Heart right ventricle (tissue), 16 donors: Measurements from ENCODE around the gene OR4D9. TPM values are rescaled to one million over a fixed set of nuclear protein-coding genes. Genes with fewer than 3 reads are reported as not detected.

Source experiments
- ATAC-seq, 8 donors: fragments of 200-7000 bp; cut with Tn5 transposase; one replicate each; pipeline ENCODE4 v1.9.1; 2020; ENCODE audit warnings: mild to moderate bottlenecking in 8 of 8, moderate library complexity in 8 of 8, moderate number of reproducible peaks in 1 of 8
- DNase-seq, 2 donors: peaks; one replicate each; pipeline ENCODE4 v3.0.0-alpha.2; 2020
- H3K27ac ChIP-seq, 10 donors: fragments of 200-600 bp; sonication (generic) in 2 of 10; one replicate each; pipeline versions ENCODE4 v1.5.0 to v1.8.0; 2020 to 2022; ENCODE audit warnings: mild to moderate bottlenecking in 3 of 10
- H3K27me3 ChIP-seq, 7 donors: fragments of 200-600 bp; one replicate each; pipeline ENCODE4 v1.8.0; 2021 to 2022; ENCODE audit warnings: mild to moderate bottlenecking in 2 of 7
- H3K36me3 ChIP-seq, 9 donors: fragments of 200-600 bp; sonication (generic) in 1 of 9; one replicate each; pipeline versions ENCODE4 v1.5.0 to v1.8.0; 2020 to 2022; ENCODE audit warnings: mild to moderate bottlenecking in 2 of 9
- H3K4me1 ChIP-seq, 9 donors: fragments of 200-600 bp; sonication (generic) in 1 of 9; one replicate each; pipeline versions ENCODE4 v1.5.0 to v1.8.0; 2020 to 2022; ENCODE audit warnings: mild to moderate bottlenecking in 4 of 9
- H3K4me3 ChIP-seq, 10 donors: fragments of 200-600 bp; sonication (generic) in 2 of 10; one replicate each; pipeline versions ENCODE4 v1.5.0 to v1.8.0; 2020 to 2022; ENCODE audit warnings: mild to moderate bottlenecking in 7 of 10, moderate library complexity in 2 of 10
- H3K9me3 ChIP-seq, 11 donors: fragments of 200-600 bp in 10 of 11; sonication (generic) in 2 of 11; one replicate each; pipeline versions ENCODE4 v1.5.0 to v1.8.0; 2013 to 2022; ENCODE audit warnings: mild to moderate bottlenecking in 2 of 11, control low read depth in 1 of 11, moderate library complexity in 1 of 11
- CTCF ChIP-seq, 9 donors: fragments of 200-600 bp; sonication (generic) in 2 of 9; IDR thresholded peaks; one replicate each; pipeline versions ENCODE4 v1.5.0 to v1.8.0; 2021 to 2022; ENCODE audit warnings: antibody characterized with exemption in 9 of 9, mild to moderate bottlenecking in 5 of 9, moderate library complexity in 1 of 9
- WGBS, 2 donors: extraction: QIAGEN DNeasy Blood & Tissue Kit; methylation state at CpG; one replicate each; pipeline ENCODE4 v1.1.7; 2013; ENCODE audit warnings: inconsistent platforms in 1 of 2; 5-methylcytosine and 5-hydroxymethylcytosine counted together
- intact Hi-C, 10 donors: fragments of 100-400 bp; cut with DNase I; formaldehyde crosslinking; loops; one replicate each; pipeline versions ENCODE4 v1.11.1 to v1.14.2; 2022
- polyA plus RNA-seq, 2 donors: library from polyadenylated mRNA; stranded (reverse); fragments of 200-250 nt; gene quantifications; one replicate each; pipeline ENCODE4 v1.2.3, GENCODE V29; 2013
- total RNA-seq, 10 donors: library from RNA; stranded (reverse); fragmentation: NEBNext Ultra II Directional in 3 of 10; extraction: Animal tissue kit (Norgen Biotek cat#: 25700) in 3 of 10; gene quantifications; one replicate each; pipeline versions ENCODE4 v1.2.1 to v1.2.4, GENCODE V29; 2021 to 2023
- donor health status: Arrhythmogenic right ventricular cardiomyopathy.
- donor health status: ischemic (EF 13 %, LVEDD 7.1; RV severe dilation, severe dysfunction).
- donor health status: healthy with polysubstance abuse.
- donor health status: DM: no; HTN: yes; CAD: no.
- donor health status: DM: no; HTN: no; CAD: no.
- donor health status: ischemic (EF 25% LVEDD 6.9; RV normal size, moderate dysfunction).
- donor health status: ischemic (EF 25% LVEDD 5.7; RV mildly dilated, moderate dysfunction).
- donor health status: healthy.
- donor health status: DM: yes; HTN: yes; CAD: no.
- donor health status: Ischemic cardiomyopathy.
- donor health status: ischemic (EF 35%, LVEDD 5.7; RV mildly dilated, moderate dysfunction).
- donor health status: nonischemic (EF 11% LVEDD 7.7; RV severe dilation, severe dysfunction).
- donor health status: DM: yes; HTN: yes; CAD: no.
- donor health status: PGD.
- donor health status: ischemic (EF 29% LVEDD 5.4; RV normal size, mild dysfunction).
- donor health status: nonischemic (EF 23%, LVEDD 6.1; RV moderate dilation, normal function).

The OR4D9 gene
- total and polyA plus RNA-seq, 12 donors, result not detected

DNA sequence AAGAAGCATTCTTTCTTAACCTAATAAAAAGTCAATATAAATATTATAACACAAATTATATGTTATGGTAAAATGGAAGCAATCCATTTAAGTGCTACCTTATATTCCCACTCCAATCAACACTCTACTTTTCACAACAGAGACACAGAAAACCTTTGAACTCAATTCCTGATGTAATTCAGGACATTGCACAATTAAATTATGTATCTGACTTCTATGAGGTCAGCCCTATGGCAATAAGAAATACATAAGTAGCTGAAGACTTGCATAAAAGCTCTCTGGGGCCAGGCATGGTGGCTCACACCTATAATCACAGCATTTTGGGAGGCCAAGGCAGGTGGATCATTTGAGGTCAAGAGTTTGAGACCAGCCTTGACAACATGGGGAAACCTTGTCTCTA lies 31.4 kb upstream of the OR4D9 start:
- no peak for ATAC-seq
- no peaks in the 10 kb centered on the region for H3K36me3 ChIP-seq

GRCh38 chr11:59480359-59480758 lies 31.0 kb upstream of the OR4D9 start:
- intact Hi-C loops, result no loop called here
- no peak for ATAC-seq
- TF ChIP-seq CTCF (IDR thresholded peaks at IDR 0.05), result no peak

More for the DNA sequence above, 31.4 kb upstream of the OR4D9 start:
- H3K27me3 ChIP-seq, result no peaks in the 10 kb centered on the region
- H3K27ac ChIP-seq, result no peak overlapping the region
- H3K4me1 ChIP-seq, result no peaks in the 10 kb centered on the region
- intact Hi-C loops, result no loop called here
- no peak for TF ChIP-seq CTCF (IDR thresholded peaks at IDR 0.05)
- DNase-seq, result no peak
- no peaks in the 10 kb centered on the region for H3K9me3 ChIP-seq
- no peak overlapping the region for H3K4me3 ChIP-seq

GRCh38 chr11:59501931-59502330 lies 9.4 kb upstream of the OR4D9 start:
- intact Hi-C loops, result no loop called here

More at GRCh38 chr11:59480359-59480758, 31.0 kb upstream of the OR4D9 start:
- H3K4me1 ChIP-seq, result no peaks in the 10 kb centered on the region
- no peaks in the 10 kb centered on the region for H3K36me3 ChIP-seq
- H3K9me3 ChIP-seq, result no peaks in the 10 kb centered on the region
- no peaks in the 10 kb centered on the region for H3K27me3 ChIP-seq
- WGBS, 2 donors, result 83% methylated on average over 3 of the region's 3 CpGs
- no peak for DNase-seq
- no peak overlapping the region for H3K4me3 ChIP-seq
- no peak overlapping the region for H3K27ac ChIP-seq

DNA sequence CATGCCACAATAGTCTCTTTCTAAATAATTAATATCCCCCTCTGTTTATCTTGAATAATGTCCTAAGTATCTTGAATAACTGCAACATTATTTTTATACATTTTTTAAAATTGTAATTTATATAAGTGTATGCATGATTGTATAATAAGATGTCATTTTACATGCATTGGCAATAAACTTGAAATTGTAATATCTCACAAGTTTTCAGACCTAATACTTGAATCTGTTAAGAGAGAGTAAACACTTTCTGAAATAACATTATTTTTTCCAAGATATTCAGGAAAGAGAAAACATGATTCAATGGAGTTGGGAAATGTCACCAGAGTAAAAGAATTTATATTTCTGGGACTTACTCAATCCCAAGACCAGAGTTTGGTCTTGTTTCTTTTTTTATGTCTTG lies 8.1 kb upstream of the OR4D9 start, which contains the start of gene OR4D11:
Gene OR4D11 (plus strand): TSS at position 301 of the 400 bp plus-strand sequence. CDS start 0 bp downstream, at position 301.
- no peak within 1 kb of the TSS for H3K27ac ChIP-seq
- ATAC-seq, result no peak
- DNase-seq, result no peak
- H3K9me3 ChIP-seq, result no peaks in the 10 kb centered on the region
- intact Hi-C loops, result no loop called here
- H3K36me3 ChIP-seq, result no peaks in the 10 kb centered on the region
- TF ChIP-seq CTCF (IDR thresholded peaks at IDR 0.05), result no peak
- H3K27me3 ChIP-seq, result no peaks in the 10 kb centered on the region
- H3K4me3 ChIP-seq, result no peak within 1 kb of the TSS
- peaks cover 0 to under 1% (median 0%) of the 10 kb centered on the region in 9 donors for H3K4me1 ChIP-seq

More at GRCh38 chr11:59501931-59502330, 9.4 kb upstream of the OR4D9 start:
- H3K9me3 ChIP-seq, result no peaks in the 10 kb centered on the region
- no peak overlapping the region for H3K27ac ChIP-seq
- DNase-seq (no peak), ATAC-seq (no peak)
- no peaks in the 10 kb centered on the region for H3K27me3 ChIP-seq
- TF ChIP-seq CTCF (IDR thresholded peaks at IDR 0.05), result no peak
- H3K4me3 ChIP-seq, result no peak overlapping the region
- no peaks in the 10 kb centered on the region for H3K4me1 ChIP-seq
- 43 to 91% methylated on average over 1 of the region's 1 CpG for WGBS, 2 donors
- no peaks in the 10 kb centered on the region for H3K36me3 ChIP-seq
